Stimulated activated CD8-positive, alpha-beta memory T cell treated with anti-CD3 and anti-CD28 coated beads, Interleukin-7, amount 100 ng/mL, for 4 hours (primary cell): Measurements from ENCODE around the gene HMOX2.

Experiments used
- DNase-seq, 2 donors: peaks; one replicate each; pipeline ENCODE4 v3.0.0-alpha.2; 2020; ENCODE audit warnings: low read depth in 2 of 2

HMOX2 gene

GRCh38 chr16:4475880-4476788, at the start of gene HMOX2:
Gene HMOX2 (plus strand): TSS chr16:4476398. CDS start chr16:4505525, 29,127 bp downstream.
- DNase-seq = peak; percentile 87 to 89

DNA sequence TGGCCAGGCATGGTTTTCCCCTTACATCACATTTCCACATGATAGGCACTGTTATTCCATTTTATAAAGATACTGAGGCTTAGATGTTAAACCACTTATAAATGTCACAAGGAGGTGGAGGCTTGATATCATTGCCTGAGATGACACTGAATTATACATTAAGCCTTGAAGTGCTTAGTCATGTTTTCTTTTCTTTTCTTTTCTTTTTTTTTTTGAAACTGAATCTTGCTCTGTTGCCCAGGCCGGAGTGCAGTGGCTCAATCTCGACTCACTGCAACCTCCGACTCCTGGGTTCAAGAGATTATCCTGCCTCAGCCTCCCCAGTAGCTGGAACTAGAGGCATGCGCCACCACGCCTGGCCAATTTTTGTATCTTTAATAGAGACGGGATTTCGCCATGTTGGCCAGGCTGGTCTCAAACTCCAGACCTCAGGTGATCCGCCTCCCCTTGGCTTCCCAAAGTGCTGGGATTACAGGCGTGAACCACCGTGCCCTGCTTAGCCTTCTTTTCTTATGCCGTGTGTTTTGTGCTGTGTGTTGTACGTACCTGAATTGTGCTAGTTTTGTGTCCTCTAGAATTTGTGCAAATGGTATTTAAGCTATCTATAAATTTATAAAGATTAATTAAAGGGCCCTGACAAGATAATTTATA, 49.4 kb upstream of the HMOX2 start:
- DNase-seq = no peak

DNA sequence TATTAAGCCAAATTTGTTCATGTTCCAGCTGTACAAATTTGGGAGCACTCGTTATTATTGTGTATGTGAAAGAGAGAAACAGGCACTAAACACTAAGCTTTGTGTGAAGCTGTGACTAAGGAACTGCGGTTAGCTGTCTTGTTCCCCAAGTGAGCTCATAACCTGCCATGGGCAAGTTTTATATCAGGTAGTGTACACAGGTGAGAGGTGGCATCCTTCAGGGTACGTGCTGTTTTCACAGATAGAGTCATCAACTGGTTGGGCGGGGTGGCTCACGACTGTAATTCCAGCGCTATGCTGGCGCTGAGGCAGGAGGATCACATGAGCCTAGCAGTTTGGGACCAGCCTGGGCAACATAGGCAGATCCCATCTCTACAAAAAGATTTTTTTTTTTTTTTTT, 47.7 kb upstream of the HMOX2 start:
- no peak for DNase-seq

DNA sequence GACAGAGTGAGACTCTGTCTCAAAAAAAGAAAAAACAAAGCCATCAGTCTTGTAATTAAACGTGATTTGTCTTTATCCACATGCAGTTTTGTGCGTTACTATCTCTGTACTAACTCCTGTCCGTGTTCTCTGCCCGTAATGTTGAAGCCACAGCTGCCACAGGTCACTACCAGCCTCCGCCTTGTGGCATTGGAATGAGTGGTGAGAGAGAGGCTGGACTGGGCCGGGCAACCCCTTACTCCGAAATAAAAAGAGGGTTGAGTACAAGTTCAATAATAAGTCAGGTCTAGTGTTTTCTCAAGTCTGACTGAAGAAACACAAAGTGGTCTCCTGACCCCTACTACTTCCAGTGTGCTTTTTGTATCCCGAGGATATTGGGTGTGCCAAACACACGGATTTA, 45.2 kb upstream of the HMOX2 start:
- DNase-seq = no peak

DNA sequence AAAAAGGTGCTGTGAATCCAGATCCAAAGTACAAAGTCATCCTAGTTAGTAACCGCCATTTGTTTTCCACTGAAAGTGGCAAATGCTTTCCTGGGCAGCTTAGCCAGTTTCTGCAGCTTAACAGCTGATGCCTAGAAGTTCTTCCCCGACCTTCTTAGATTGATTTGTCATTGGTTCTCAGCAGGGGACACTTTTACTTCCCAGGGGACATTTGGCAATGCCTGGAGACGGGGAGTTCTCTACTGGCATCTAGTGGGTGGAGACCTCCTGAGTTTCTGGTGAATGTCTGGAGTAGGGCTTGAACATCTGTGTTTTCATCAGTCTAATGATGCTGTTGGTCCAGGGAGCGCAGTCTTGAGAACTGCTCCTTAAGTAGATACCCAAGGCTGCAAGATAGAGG, 43.0 kb upstream of the HMOX2 start:
- no peak for DNase-seq

DNA sequence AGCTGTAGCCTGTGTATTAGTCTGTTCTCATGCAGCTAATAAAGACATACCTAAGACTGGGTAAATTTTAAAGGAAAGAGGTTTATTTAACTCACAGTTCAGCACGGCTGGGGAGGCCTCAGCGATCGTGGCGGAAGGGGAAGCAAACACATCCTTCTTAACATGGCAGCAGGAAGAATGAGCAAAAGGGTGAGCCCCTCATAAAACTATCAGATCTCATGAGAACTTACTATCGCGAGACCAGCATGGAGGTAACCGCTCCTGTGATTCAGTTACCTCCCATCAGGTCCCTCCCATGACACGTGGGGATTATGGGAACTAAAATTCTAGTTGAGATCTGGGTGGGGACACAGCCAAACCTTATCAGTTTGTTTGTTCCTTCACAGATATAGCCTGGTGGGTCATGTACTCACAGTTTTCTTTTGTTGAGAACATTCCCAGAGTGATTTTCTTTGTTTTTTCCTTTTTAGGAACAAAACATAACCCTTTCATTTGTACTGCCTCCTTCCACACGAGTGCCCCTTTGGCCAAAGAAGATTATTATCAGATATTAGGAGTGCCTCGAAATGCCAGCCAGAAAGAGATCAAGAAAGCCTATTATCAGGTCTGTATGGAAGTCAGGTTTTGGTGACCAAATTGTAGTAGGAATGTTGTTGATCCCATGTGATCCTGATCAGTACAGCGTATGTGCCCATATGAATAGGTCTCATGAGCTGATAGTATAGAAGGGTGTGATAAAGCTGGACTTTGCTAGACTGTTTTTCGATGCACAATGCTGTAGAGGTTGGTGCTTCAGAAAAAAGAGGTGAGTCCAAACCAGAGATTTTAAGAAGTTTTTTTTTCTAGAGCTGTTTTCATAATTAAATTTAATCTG, 42.0 kb upstream of the HMOX2 start:
- DNase-seq = no peak

DNA sequence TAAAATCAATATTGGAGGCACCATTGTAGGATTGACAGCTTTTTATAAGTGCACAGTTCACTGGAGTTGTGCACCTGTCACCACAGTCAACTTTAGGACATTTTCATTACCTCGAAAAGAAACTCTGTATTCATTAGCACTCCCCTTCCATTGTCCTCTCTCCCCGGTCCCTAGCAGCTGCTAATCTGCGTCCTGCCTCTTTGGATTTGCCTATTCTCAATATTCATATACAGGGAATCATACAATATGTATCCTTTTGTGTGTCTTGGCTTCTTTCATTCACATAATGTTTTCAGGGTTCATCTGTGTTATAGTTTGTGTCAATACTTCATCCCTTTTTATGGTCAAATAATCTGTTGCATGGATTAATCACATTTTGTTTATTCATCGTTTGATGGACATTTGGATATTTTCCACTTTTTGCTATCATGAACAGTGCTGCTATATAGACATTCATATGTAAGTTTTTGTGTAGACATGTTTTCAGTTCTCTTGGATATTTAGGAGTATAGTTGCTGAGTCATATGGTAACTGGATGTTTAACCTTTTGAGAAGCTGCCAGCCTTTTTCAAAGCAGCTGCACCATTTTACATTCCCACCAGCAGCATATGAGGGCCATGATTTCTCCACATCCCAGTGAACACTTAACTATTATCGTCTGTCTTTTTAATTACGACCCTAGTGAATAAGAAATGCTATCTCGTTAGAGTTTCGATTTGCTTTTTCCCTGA, 40.7 kb upstream of the HMOX2 start:
- DNase-seq = no peak

DNA sequence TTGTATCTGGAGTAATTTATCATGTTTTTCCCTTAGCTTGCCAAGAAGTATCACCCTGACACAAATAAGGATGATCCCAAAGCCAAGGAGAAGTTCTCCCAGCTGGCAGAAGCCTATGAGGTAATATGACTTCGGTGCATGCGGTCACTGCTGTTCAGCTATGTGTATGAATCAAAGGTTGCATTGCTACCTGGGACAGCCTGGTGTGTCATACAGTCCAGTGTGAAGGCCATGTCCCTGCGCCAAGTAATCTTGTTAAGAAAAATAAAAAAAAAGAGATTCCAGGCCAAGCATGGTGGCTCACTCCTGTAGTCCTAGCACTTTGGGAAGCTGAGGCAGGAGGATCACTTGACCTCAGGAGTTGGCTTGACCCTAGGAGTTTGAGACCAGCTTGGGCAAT, 38.8 kb upstream of the HMOX2 start:
- no peak for DNase-seq

GRCh38 chr16:4442371-4442770, 33.8 kb upstream of the HMOX2 start:
- DNase-seq = no peak

DNA sequence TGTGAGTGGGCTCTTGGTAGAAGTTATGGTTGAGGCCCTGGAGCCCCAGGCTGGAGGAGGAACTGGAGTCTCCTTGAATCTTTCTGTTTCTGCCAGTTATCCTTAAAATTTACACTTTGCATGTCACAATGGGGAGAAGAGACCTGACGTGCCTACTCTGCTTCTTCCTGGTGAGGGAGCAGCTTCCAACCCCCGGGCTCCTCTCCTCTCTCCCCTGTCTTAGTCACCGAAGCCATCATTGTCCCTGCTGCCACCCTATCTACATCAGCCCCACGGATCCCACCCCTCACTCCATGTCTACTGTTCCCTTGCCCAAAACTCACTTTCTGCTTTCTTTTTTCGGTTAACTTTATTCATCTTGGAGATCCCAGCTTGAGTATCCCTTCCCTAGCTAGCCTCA, 32.9 kb upstream of the HMOX2 start:
- no peak for DNase-seq

GRCh38 chr16:4443986-4444385, 32.2 kb upstream of the HMOX2 start:
- DNase-seq = no peak

- DNase-seq = no peak
Observed at GRCh38 chr16:4450430-4450829, 25.8 kb upstream of the HMOX2 start.

DNA sequence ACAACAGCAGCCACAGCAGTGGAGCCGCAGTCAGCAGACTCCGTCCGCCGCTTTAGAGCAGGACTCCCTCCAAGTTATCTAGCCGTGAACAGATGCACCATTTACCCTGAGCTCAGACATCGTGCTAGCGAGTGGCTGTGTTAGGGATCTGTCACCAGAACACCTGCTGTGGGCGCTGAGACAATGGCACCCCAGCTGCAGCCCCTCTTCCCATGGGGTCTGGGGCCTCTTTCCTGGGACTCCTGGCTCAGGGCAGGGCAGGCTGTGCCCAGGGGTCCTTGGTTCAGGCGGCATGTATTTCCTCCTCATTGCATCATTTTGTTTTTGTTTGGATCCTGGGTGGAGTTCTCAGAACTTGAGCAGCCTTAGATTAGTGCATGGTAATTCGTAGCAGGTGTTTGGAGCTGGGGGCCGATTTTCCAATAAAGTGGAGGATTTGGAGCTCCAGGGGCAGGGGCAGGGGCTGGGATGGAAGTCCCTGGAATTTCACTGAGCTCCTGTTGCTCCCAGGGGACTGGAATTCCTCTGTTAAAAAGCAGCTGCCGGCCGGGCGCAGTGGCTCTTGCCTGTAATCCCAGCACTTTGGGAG, 25.2 kb upstream of the HMOX2 start:
- DNase-seq = no peak

- DNase-seq = no peak
Observed at GRCh38 chr16:4452674-4453073, 23.5 kb upstream of the HMOX2 start.

DNA sequence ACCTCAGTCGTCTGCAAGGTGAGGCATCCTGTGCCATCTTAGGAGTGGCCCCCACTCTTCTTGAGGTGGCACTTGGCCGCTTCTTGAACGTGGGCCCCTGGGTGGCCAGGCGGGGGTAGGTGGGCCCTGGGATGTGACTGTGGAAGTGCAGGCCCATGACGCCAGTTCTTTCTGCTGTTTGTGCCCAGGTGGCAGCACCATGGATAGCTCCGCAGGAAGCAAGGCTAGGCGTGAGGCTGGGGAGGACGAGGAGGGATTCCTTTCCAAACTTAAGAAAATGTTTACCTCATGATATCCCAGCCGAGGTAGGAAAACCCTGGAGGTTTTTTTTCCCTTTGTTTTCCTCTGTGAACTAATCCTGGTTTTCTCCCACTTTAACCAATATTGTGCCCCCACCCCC, 21.6 kb upstream of the HMOX2 start:
- DNase-seq = no peak

GRCh38 chr16:4455081-4455480, 21.1 kb upstream of the HMOX2 start:
- DNase-seq = no peak

DNA sequence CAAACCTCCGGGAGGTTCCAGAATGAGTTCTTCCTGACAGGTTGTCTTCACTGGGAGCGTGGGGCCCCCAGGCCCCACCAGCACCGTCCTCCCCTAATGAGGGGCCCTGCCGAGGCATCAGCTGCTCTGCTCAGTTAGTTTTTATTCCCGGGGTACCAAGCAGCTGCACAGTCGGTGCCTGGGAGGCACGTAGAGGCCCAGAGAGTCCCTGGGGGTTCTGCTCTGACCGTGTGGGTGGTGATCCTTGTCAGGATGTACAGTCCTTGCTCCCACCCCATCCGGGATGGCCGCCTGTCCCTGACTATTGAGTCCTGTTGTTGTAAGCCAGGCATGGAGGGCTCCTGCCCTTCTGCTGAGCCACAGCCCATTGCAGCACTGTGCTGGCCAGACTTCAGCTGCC, 20.2 kb upstream of the HMOX2 start:
- no peak for DNase-seq

- no peak for DNase-seq
Observed at GRCh38 chr16:4460936-4461249, 15.3 kb upstream of the HMOX2 start.

- DNase-seq = no peak
Observed at GRCh38 chr16:4461250-4462085, 14.7 kb upstream of the HMOX2 start.

DNA sequence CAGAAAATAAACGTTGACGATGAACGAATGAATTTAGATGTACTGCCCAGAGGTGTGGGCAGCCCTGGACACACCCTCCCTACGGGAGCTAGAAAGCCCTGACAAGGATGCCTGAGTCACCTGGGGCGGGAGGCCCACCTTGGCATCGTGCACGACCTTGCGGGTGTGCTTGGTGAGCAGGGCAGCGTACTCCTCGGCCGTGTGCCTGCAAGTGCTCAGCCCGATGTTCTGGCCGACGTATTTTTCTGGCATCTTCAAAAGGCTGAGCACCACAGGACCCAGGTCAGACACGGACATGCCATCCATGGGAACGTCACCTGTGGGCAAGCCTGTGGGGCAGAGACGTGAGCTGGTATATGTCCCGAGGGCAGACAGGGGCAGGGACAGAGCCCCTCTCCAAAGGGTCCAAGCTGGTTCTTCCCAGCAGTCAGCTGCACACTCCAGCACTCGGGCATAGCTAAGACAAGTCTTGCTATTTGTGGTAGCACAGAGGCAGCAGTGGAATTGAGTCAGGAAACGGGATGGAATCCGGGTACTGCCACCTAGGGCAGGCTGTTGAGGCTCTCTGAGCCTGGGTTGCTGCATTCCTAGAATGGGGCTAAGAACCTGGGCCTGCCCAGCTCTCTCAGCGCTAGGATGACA, 12.6 kb upstream of the HMOX2 start:
- no peak for DNase-seq
